Stimulated activated CD4-positive, alpha-beta T cell treated with anti-CD3 and anti-CD28 coated beads, Interleukin-2, amount 100 ng/mL, for 24 hours (primary cell): ENCODE results near the gene SSMEM1.

Experiments
- DNase-seq, 2 donors: peaks; one replicate each; pipeline ENCODE4 v3.0.0-alpha.2; 2020

SSMEM1 gene

GRCh38 chr7:130256704-130257103 lies 49.0 kb downstream of the SSMEM1 start:
- no peak for DNase-seq

GRCh38 chr7:130258494-130259078 lies 50.9 kb downstream of the SSMEM1 start:
- DNase-seq: no peak

GRCh38 chr7:130262448-130262847 lies 54.8 kb downstream of the SSMEM1 start:
- no peak for DNase-seq

- DNase-seq: no peak
These were observed 55.5 kb downstream of the SSMEM1 start for GRCh38 chr7:130263130-130263529.
